BLaER1 treated with 17β-estradiol and CSF1 and Interleukin-3, amounts not matched to agents 10 nM and 100 nM (cell line): ENCODE results near the gene SLIT1.

Source experiments
- H3K27ac ChIP-seq, 11 experiments: shearing (Covaris generic); formaldehyde crosslinking; 2 replicates each; pipeline ENCODE4 v1.8.1; 2022
- H3K27me3 ChIP-seq, 11 experiments: shearing (Covaris generic); formaldehyde crosslinking; 2 replicates each; pipeline ENCODE4 v1.8.1; 2022
- H3K36me3 ChIP-seq, 11 experiments: shearing (Covaris generic); formaldehyde crosslinking; 2 replicates each; pipeline ENCODE4 v1.8.1; 2022
- H3K4me1 ChIP-seq, 10 experiments: shearing (Covaris generic); formaldehyde crosslinking; 2 replicates each; pipeline ENCODE4 v1.8.1; 2022
- H3K4me2 ChIP-seq, 11 experiments: shearing (Covaris generic); formaldehyde crosslinking; 2 replicates each; pipeline ENCODE4 v1.8.1; 2022
- H3K4me3 ChIP-seq, 10 experiments: shearing (Covaris generic); formaldehyde crosslinking; 2 replicates each; pipeline ENCODE4 v1.8.1; 2022
- H3K9ac ChIP-seq, 11 experiments: shearing (Covaris generic); formaldehyde crosslinking; 2 replicates each; pipeline ENCODE4 v1.8.1; 2022
- H3K9me3 ChIP-seq, 11 experiments: shearing (Covaris generic); formaldehyde crosslinking; replicated peaks in 1 of 11; 2 replicates each; pipeline ENCODE4 v1.8.1; 2022
- H4K20me1 ChIP-seq, 11 experiments: shearing (Covaris generic); formaldehyde crosslinking; 2 replicates each; pipeline ENCODE4 v1.8.1; 2022
- Cebpa-rat ChIP-seq, 11 experiments: shearing (Covaris generic); IDR thresholded peaks; 2 replicates each; pipeline ENCODE4 v1.8.1; 2022

The SLIT1 gene

DNA sequence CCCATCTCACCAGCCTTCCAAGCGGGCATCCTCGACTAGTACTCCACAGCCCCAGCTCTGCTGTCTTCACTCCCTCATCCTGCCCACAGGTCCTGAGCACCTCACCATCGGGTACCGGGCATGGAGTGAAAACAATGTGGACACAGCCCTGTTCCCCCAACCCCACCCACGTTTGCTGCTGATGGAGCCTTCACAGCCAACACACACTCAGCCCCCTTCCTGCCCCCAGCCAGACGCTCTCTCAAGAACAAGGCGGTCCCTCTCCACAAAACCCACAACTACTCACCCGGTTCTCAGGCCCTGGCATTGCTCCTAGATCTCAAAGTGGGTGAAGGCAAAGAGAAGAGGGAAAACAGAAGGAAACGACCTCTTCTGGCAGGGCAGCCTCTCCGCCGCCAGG, 56.1 kb downstream of the SLIT1 start:
- no peaks in the 10 kb centered on the region for H3K36me3 ChIP-seq

DNA sequence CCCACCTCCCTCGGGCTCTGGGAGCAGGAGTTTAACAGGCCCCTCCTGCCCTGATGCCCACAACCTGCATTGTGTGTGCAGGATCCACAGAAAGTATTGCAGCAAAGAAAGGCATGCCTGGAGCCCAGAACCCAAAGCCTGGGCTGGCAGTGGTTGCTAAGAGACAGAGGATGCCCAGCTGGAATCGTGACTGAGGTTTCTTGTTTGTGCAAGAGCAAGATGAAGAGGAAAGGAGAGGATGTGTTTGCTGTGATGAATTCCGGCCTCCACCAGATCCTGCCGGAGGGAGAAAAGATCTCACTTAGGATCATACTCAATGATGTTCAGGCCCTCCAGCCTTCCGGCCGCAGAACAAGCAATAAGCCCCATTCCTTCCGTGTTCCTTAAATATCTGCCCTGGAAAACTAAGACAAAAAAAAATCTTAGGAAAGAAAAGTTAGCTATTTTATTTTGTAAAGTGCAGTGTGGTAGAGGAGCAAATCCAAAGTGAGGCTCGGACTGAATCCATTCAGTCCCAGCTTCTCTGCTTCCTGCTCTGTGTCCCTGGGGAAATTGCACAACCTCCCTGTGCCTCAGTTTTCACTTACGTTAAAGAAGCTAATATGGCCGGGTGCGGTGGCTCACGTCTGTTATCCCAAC, 57.1 kb downstream of the SLIT1 start:
- Histone ChIP-seq H3K9me3 (no peaks in the 10 kb centered on the region), H3K4me2 (peak overlapping the region; percentile 8 to 94 (median 89)), H3K4me3 (peak overlapping the region in 1 of 10 experiments; percentile 14; a peak in 1 of 20 replicates), H3K36me3 (no peaks in the 10 kb centered on the region), H3K27me3 (peaks cover 0 to 10% (median 0%) of the 10 kb centered on the region in 11 experiments; a peak in 2 of 22 replicates), H3K27ac (peak overlapping the region in 8 of 11 experiments; percentile 40 to 71 (median 60); a peak in 15 of 22 replicates), H3K4me1 (peaks cover 46 to 80% (median 68%) of the 10 kb centered on the region in 10 experiments), H3K9ac (peak overlapping the region in 6 of 11 experiments; percentile 4 to 54 (median 36); a peak in 8 of 22 replicates), H4K20me1 (peaks cover 0 to 11% (median 0%) of the 10 kb centered on the region in 11 experiments; a peak in 5 of 22 replicates)
- TF ChIP-seq Cebpa-rat (IDR thresholded peaks at IDR 0.05): peak in 5 of 11 experiments; percentile 48 to 83 (median 66); a peak in 10 of 22 replicates

More for the DNA sequence above, 56.1 kb downstream of the SLIT1 start:
- Histone ChIP-seq H4K20me1 (peaks cover 0 to 11% (median 0%) of the 10 kb centered on the region in 11 experiments; a peak in 4 of 22 replicates), H3K27ac (peak overlapping the region in 8 of 11 experiments; percentile 39 to 71 (median 60); a peak in 16 of 22 replicates), H3K27me3 (peaks cover 0 to 10% (median 0%) of the 10 kb centered on the region in 11 experiments; a peak in 2 of 22 replicates), H3K4me1 (peaks cover 46 to 86% (median 71%) of the 10 kb centered on the region in 10 experiments), H3K9ac (peak overlapping the region in 4 of 11 experiments; percentile 9 to 54 (median 30); a peak in 4 of 22 replicates), H3K9me3 (no peaks in the 10 kb centered on the region), H3K4me2 (peak overlapping the region; percentile 8 to 94 (median 89); a peak in 21 of 22 replicates), H3K4me3 (no peak overlapping the region)
- no peak for TF ChIP-seq Cebpa-rat (IDR thresholded peaks at IDR 0.05)

DNA sequence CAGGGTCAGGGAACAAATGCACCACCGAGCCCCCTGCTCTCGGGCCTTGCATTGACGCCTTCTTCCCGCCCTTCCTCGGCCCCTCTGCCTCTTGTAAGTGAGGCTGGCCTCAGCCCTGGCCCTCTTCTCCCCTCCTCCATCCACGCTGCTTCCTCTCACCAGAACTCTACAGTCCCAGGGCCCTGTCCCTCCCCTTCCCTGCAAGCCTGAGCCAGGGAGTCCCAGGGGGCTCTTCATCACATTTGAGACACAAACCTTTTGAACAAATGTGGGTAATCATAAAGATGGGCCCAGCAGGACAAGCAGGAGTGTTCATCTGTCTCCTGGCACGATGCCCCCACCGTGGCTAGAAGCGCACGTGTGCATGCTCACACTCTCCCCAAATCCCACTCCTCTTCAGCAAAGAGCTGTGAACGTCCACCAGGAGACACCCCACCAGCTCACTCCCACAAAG, 57.7 kb downstream of the SLIT1 start:
- Histone ChIP-seq H3K9ac (peak overlapping the region in 5 of 11 experiments; percentile 4 to 47 (median 25); a peak in 7 of 22 replicates), H3K4me1 (peaks cover 46 to 76% (median 67%) of the 10 kb centered on the region in 10 experiments), H4K20me1 (peaks cover 0 to 11% (median 0%) of the 10 kb centered on the region in 11 experiments; a peak in 5 of 22 replicates), H3K27ac (peak overlapping the region in 7 of 11 experiments; percentile 33 to 71 (median 63); a peak in 12 of 22 replicates), H3K9me3 (no peaks in the 10 kb centered on the region), H3K36me3 (no peaks in the 10 kb centered on the region), H3K27me3 (peaks cover 0 to 10% (median 0%) of the 10 kb centered on the region in 11 experiments; a peak in 2 of 22 replicates), H3K4me3 (peak overlapping the region in 1 of 10 experiments; percentile 14; a peak in 1 of 20 replicates), H3K4me2 (peak overlapping the region; percentile 8 to 94 (median 89))
- no peak for TF ChIP-seq Cebpa-rat (IDR thresholded peaks at IDR 0.05)

DNA sequence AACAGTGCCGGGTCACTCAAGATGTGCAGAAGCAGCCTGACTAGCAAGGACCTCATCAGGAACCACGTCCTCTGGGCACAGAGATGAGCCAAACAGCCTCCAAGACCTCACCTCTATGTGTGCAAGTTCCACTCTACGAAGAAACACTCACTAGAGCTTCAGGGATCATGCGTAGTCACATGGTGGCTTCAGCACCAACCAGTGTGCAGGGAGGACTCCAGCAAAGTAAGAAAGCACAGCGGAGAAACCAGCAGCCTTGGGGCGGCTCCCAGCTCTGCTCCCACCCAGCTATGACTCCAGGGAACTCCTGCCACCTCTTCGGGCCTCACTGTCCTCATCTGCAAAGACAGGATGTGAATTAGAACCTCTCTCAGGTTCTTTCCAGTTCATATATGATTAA, 58.2 kb downstream of the SLIT1 start:
- no peak overlapping the region; a peak in 1 of 20 replicates for H3K4me3 ChIP-seq
- H3K36me3 ChIP-seq: no peaks in the 10 kb centered on the region
- H3K4me1 ChIP-seq: peaks cover 46 to 70% (median 62%) of the 10 kb centered on the region in 10 experiments
- peak overlapping the region in 10 of 11 experiments; percentile 51 to 94 (median 89); a peak in 19 of 22 replicates for H3K4me2 ChIP-seq
- H3K9me3 ChIP-seq: no peaks in the 10 kb centered on the region
- peak overlapping the region in 5 of 11 experiments; percentile 33 to 71 (median 63); a peak in 7 of 22 replicates for H3K27ac ChIP-seq
- TF ChIP-seq Cebpa-rat (IDR thresholded peaks at IDR 0.05): no peak
- H4K20me1 ChIP-seq: peaks cover 0 to 11% (median 0%) of the 10 kb centered on the region in 11 experiments; a peak in 5 of 22 replicates
- peaks cover 0 to 10% (median 0%) of the 10 kb centered on the region in 11 experiments; a peak in 2 of 22 replicates for H3K27me3 ChIP-seq
- H3K9ac ChIP-seq: peak overlapping the region in 4 of 11 experiments; percentile 16 to 47 (median 34); a peak in 3 of 22 replicates

DNA sequence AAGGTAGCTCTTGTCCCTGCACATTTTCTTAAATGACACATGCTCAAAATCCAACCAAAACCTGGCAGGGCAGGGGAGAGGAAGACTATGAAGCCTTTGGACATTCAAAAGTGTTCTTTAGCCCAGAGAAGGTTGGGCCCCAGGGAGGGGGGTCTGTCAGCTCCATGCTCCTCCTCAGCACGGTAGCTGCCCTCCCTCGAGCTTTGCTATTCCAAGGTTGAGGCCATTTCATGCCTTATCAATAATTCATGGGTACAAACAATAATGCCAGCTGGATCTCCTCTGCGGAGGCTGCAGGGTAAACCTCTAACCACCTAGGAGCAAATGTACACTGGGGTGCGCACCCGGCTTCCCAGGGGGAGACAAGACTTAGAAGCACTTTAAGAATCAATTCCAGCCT, 61.5 kb downstream of the SLIT1 start:
- no peak overlapping the region for H3K27ac ChIP-seq
- no peak for TF ChIP-seq Cebpa-rat (IDR thresholded peaks at IDR 0.05)
- peaks cover 17 to 38% (median 30%) of the 10 kb centered on the region in 10 experiments for H3K4me1 ChIP-seq
- H3K36me3 ChIP-seq: no peaks in the 10 kb centered on the region
- peaks cover 0 to 9% (median 0%) of the 10 kb centered on the region in 11 experiments; a peak in 5 of 22 replicates for H4K20me1 ChIP-seq
- no peaks in the 10 kb centered on the region for H3K9me3 ChIP-seq
- no peak overlapping the region for H3K4me3 ChIP-seq
- no peak overlapping the region for H3K4me2 ChIP-seq
- H3K27me3 ChIP-seq: peaks cover 0 to 10% (median 0%) of the 10 kb centered on the region in 11 experiments; a peak in 2 of 22 replicates
- no peak overlapping the region for H3K9ac ChIP-seq

DNA sequence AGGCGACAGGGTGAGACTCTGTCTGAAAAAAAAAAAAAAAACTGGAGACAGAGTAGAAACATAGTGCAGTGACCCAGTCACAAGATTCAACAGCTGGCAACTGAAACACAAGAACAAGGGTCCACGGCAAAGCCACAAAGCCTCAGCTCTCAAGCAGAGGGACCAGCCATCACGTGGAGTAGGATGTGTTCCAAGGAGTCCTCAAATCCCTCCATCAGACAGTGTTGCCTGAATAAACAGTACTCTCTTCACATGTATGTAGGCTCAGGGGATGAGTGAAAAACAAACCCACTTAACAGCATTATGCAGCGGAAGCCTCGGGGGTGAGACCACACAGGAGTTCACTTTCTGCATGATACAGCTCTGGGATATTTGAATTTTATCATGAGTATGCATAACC, 62.0 kb downstream of the SLIT1 start:
- Histone ChIP-seq H3K4me3 (no peak overlapping the region), H3K27me3 (peaks cover 0 to 10% (median 0%) of the 10 kb centered on the region in 11 experiments; a peak in 2 of 22 replicates), H3K9ac (no peak overlapping the region), H3K9me3 (no peaks in the 10 kb centered on the region), H4K20me1 (peaks cover 0 to 9% (median 0%) of the 10 kb centered on the region in 11 experiments; a peak in 4 of 22 replicates), H3K27ac (no peak overlapping the region), H3K4me1 (peaks cover 12 to 38% (median 30%) of the 10 kb centered on the region in 10 experiments), H3K4me2 (no peak overlapping the region), H3K36me3 (no peaks in the 10 kb centered on the region)
- TF ChIP-seq Cebpa-rat (IDR thresholded peaks at IDR 0.05): no peak

DNA sequence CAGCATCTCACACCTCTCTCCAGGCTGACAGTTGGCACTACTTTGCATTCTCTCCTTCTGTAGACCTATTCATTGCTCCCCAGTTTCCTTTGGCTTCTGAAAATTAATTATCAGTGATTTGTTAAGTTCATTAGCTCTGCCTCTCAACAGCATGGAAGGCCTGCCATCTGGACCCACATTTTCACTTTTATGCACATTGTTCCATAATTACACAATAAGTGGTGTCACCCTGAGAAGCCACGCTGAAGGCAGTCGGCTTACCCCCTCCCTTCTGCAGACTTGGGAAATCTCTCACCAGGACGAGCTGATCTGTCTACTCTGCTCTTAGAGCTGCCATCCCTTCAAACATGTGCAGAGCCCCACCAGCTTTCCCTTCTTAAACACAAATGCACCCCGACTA, 64.7 kb downstream of the SLIT1 start:
- H3K4me3 ChIP-seq: no peak overlapping the region
- H3K27me3 ChIP-seq: peaks cover 0 to 3% (median 0%) of the 10 kb centered on the region in 11 experiments; a peak in 1 of 22 replicates
- peaks cover 0 to 30% (median 16%) of the 10 kb centered on the region in 10 experiments; a peak in 17 of 20 replicates for H3K4me1 ChIP-seq
- H3K9ac ChIP-seq: no peak overlapping the region
- no peaks in the 10 kb centered on the region for H3K36me3 ChIP-seq
- no peaks in the 10 kb centered on the region for H3K9me3 ChIP-seq
- no peak overlapping the region for H3K27ac ChIP-seq
- no peak overlapping the region for H3K4me2 ChIP-seq
- peaks cover 0 to 5% (median 0%) of the 10 kb centered on the region in 11 experiments; a peak in 2 of 22 replicates for H4K20me1 ChIP-seq
- TF ChIP-seq Cebpa-rat (IDR thresholded peaks at IDR 0.05): no peak

DNA sequence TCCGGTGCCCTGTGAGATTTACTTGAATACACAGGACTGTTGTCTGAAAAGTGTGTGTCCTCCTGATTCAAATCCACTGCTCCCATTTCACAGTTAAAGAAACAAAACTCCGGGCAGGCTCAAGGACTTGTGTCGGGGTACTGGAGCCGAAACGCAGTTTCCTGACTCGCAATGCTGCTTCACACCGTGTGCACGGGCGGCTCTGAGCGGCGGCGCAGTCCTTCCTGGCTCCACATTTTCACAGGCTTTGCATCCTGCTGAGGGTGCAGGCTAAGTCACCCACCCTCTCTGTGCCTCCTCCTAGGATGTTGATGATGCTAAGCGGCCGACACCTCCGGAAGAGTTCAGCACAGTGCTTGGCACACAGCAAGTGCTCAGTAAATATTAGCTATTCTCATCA, 65.4 kb downstream of the SLIT1 start:
- no peak for TF ChIP-seq Cebpa-rat (IDR thresholded peaks at IDR 0.05)
- Histone ChIP-seq H3K4me1 (peaks cover 0 to 30% (median 18%) of the 10 kb centered on the region in 10 experiments; a peak in 17 of 20 replicates), H3K4me2 (no peak overlapping the region), H3K9me3 (no peaks in the 10 kb centered on the region), H3K4me3 (no peak overlapping the region), H4K20me1 (peaks cover 0 to 5% (median 0%) of the 10 kb centered on the region in 11 experiments; a peak in 2 of 22 replicates), H3K36me3 (no peaks in the 10 kb centered on the region), H3K27me3 (no peaks in the 10 kb centered on the region), H3K27ac (no peak overlapping the region), H3K9ac (no peak overlapping the region)
